Measurements from ENCODE around the gene CD300A.

DNA sequence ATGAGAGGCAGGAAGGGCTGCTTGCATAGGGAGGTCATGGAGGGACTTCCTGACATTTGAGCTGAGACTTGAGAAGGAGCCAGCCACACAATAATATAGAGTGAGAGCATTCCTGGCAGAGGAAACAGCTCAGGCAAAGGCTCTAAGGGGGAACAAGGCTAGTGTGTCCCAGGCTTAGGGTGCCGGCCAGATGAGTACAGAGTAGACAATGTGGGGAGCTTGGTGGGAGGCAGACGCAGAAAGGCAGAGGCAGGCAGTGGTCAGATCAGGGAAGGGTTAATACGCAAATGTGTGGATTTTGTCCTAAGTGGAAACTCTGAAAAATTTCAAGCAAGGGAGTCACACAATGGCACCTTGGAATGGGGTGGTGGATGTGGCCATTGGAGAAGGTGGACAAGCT is 33.6 kb downstream of the CD300A start:
- TF ChIP-seq, protein P1, sequence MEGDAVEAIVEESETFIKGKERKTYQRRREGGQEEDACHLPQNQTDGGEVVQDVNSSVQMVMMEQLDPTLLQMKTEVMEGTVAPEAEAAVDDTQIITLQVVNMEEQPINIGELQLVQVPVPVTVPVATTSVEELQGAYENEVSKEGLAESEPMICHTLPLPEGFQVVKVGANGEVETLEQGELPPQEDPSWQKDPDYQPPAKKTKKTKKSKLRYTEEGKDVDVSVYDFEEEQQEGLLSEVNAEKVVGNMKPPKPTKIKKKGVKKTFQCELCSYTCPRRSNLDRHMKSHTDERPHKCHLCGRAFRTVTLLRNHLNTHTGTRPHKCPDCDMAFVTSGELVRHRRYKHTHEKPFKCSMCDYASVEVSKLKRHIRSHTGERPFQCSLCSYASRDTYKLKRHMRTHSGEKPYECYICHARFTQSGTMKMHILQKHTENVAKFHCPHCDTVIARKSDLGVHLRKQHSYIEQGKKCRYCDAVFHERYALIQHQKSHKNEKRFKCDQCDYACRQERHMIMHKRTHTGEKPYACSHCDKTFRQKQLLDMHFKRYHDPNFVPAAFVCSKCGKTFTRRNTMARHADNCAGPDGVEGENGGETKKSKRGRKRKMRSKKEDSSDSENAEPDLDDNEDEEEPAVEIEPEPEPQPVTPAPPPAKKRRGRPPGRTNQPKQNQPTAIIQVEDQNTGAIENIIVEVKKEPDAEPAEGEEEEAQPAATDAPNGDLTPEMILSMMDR (IDR thresholded peaks at IDR 0.05; ENCODE audit: low read depth, low read length): no peak
- TF ChIP-seq, protein P2, sequence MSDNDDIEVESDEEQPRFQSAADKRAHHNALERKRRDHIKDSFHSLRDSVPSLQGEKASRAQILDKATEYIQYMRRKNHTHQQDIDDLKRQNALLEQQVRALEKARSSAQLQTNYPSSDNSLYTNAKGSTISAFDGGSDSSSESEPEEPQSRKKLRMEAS (IDR thresholded peaks at IDR 0.05; ENCODE audit: low read depth, low read length): no peak
- no peak for TF ChIP-seq POLR2A (IDR thresholded peaks at IDR 0.05; ENCODE audit: extremely low read depth, insufficient read length)
- TF ChIP-seq MYC (IDR thresholded peaks at IDR 0.05; ENCODE audit: low read depth, low read length): no peak

Measured in NB4 (cell line).